Measurements from ENCODE around the gene GTF2A2.
"Not testable (repeated sequence)": the region's sequence is repeated elsewhere in the genome, so short reads cannot be mapped to it uniquely, and the experiment has no call there.

Gene GTF2A2

GRCh38 chr15:59668556-59668955 is 11.2 kb upstream of the GTF2A2 start:
- DNase-seq: no peak

- no peak for DNase-seq
These were observed 4.9 kb upstream of the GTF2A2 start for GRCh38 chr15:59662260-59662659.

GRCh38 chr15:59659366-59659765 is 2.1 kb upstream of the GTF2A2 start:
- no peak for DNase-seq

GRCh38 chr15:59657635-59658125 is 365 bp upstream of the GTF2A2 start:
- no peak for DNase-seq

- peak; percentile 41 to 64 for DNase-seq
These were observed 3.3 kb downstream of the GTF2A2 start for GRCh38 chr15:59654046-59654445.

GRCh38 chr15:59649603-59650002 is 7.7 kb downstream of the GTF2A2 start:
- no peak for DNase-seq

GRCh38 chr15:59647085-59647484 is 10.2 kb downstream of the GTF2A2 start:
- DNase-seq: no peak

GRCh38 chr15:59646277-59646676 is 11.0 kb downstream of the GTF2A2 start:
- DNase-seq: no peak

- not testable (repeated sequence) for DNase-seq
These were observed 11.5 kb downstream of the GTF2A2 start for GRCh38 chr15:59645812-59646211.

- peak in 1 of 2 donors; percentile 5 for DNase-seq
These were observed 12.6 kb downstream of the GTF2A2 start for GRCh38 chr15:59644756-59645155.

GRCh38 chr15:59642351-59642750 is 15.0 kb downstream of the GTF2A2 start:
- DNase-seq: no peak

GRCh38 chr15:59637507-59637906 is 19.8 kb downstream of the GTF2A2 start:
- not testable (repeated sequence) for DNase-seq

- DNase-seq: no peak
These were observed 21.1 kb downstream of the GTF2A2 start for GRCh38 chr15:59636184-59636583.

GRCh38 chr15:59632714-59633113 is 24.6 kb downstream of the GTF2A2 start:
- no peak for DNase-seq

- peak; percentile 31 to 51 for DNase-seq
These were observed 35.0 kb downstream of the GTF2A2 start for GRCh38 chr15:59622289-59622688.

GRCh38 chr15:59618406-59618805 is 38.9 kb downstream of the GTF2A2 start:
- peak; percentile 55 to 59 for DNase-seq

GRCh38 chr15:59616379-59616778 is 40.9 kb downstream of the GTF2A2 start:
- no peak for DNase-seq

- DNase-seq: no peak
These were observed 41.7 kb downstream of the GTF2A2 start for GRCh38 chr15:59615661-59616060.

- no peak for DNase-seq
These were observed 43.2 kb downstream of the GTF2A2 start for GRCh38 chr15:59614153-59614552.

GRCh38 chr15:59611276-59612260 is 45.7 kb downstream of the GTF2A2 start, which contains the start of gene GCNT3:
Gene GCNT3, plus strand, starts transcription at chr15:59611783. Its CDS starts 6,456 bp downstream, at chr15:59618239.
- DNase-seq: peak; percentile 8 to 17

- DNase-seq: no peak
These were observed 47.3 kb downstream of the GTF2A2 start for GRCh38 chr15:59609730-59610712.

- DNase-seq: no peak
These were observed 51.3 kb downstream of the GTF2A2 start for GRCh38 chr15:59605994-59606393.

GRCh38 chr15:59598461-59598860 is 58.9 kb downstream of the GTF2A2 start:
- DNase-seq: no peak

Measured in inflammatory macrophage treated with lipopolysaccharide for 1 hour (primary cell).